AG08396 (cell line): ENCODE results near the gene EML4.
A peak's percentile ranks its signal among the peaks of the same experiment; 100 is the strongest.

Experiments used
- DNase-seq: peaks from one replicate; pipeline ENCODE4 v3.0.0; 2012; ENCODE audit warnings: low spot score, mixed read lengths

The EML4 gene

GRCh38 chr2:42138163-42139015 is 30.8 kb upstream of the EML4 start:
- peak; percentile 62 for DNase-seq

- DNase-seq: no peak
Measured at GRCh38 chr2:42139101-42139500, 30.1 kb upstream of the EML4 start.

- DNase-seq: no peak
Measured at GRCh38 chr2:42140496-42140895, 28.7 kb upstream of the EML4 start.

- DNase-seq: peak; percentile 37
Measured at GRCh38 chr2:42141687-42142546, 27.2 kb upstream of the EML4 start.

GRCh38 chr2:42142547-42143184 is 26.5 kb upstream of the EML4 start:
- DNase-seq: no peak

GRCh38 chr2:42147641-42148274 is 21.4 kb upstream of the EML4 start:
- DNase-seq: no peak

GRCh38 chr2:42150159-42150558 is 19.0 kb upstream of the EML4 start:
- DNase-seq: no peak

- no peak for DNase-seq
Measured at GRCh38 chr2:42153944-42154581, 15.1 kb upstream of the EML4 start.

- no peak for DNase-seq
Measured at GRCh38 chr2:42156721-42157120, 12.4 kb upstream of the EML4 start.

- no peak for DNase-seq
Measured at GRCh38 chr2:42161444-42161843, 7.7 kb upstream of the EML4 start.

GRCh38 chr2:42163444-42164045 is 5.6 kb upstream of the EML4 start:
- no peak for DNase-seq

- DNase-seq: no peak
Measured at GRCh38 chr2:42164046-42164445, 5.1 kb upstream of the EML4 start.

- no peak for DNase-seq
Measured at GRCh38 chr2:42164971-42165370, 4.2 kb upstream of the EML4 start.

- peak; percentile 21 for DNase-seq
Measured at GRCh38 chr2:42167458-42167857, 1.7 kb upstream of the EML4 start.

GRCh38 chr2:42168459-42169099 is 574 bp upstream of the EML4 start:
- DNase-seq: no peak

- DNase-seq: peak; percentile 10
Measured at GRCh38 chr2:42169874-42170521, 845 bp downstream of the EML4 start.

- no peak for DNase-seq
Measured at GRCh38 chr2:42170619-42171395, 1.7 kb downstream of the EML4 start.

- DNase-seq: no peak
Measured at GRCh38 chr2:42171396-42171980, 2.3 kb downstream of the EML4 start.

- DNase-seq: no peak
Measured at GRCh38 chr2:42172020-42172419, 2.9 kb downstream of the EML4 start.
